ENCODE results near the gene SLC10A7. TPM values are rescaled to one million over a fixed set of nuclear protein-coding genes. Genes with fewer than 3 reads are reported as not detected.

SLC10A7 gene
- total RNA-seq, 4 donors from 2014 or later = 12.9 to 28.1 (median 19.5) TPM

GRCh38 chr4:146299607-146300006 is 222.1 kb downstream of the SLC10A7 start:
- DNase-seq = no peak
- no peaks in the 10 kb centered on the region for H3K36me3 ChIP-seq
- no peaks in the 10 kb centered on the region for H3K9me3 ChIP-seq
- no peaks in the 10 kb centered on the region for H3K4me1 ChIP-seq
- no peaks in the 10 kb centered on the region for H3K27me3 ChIP-seq
- H3K27ac ChIP-seq = no peak overlapping the region
- TF ChIP-seq CTCF (IDR thresholded peaks at IDR 0.05) (no peak), POLR2A (IDR thresholded peaks at IDR 0.05) (no peak)
- H3K4me3 ChIP-seq = no peak overlapping the region

GRCh38 chr4:146294776-146295175 is 227.0 kb downstream of the SLC10A7 start:
- no peaks in the 10 kb centered on the region for H3K9me3 ChIP-seq
- no peaks in the 10 kb centered on the region for H3K27me3 ChIP-seq
- no peak overlapping the region for H3K27ac ChIP-seq
- no peak overlapping the region for H3K4me3 ChIP-seq
- H3K36me3 ChIP-seq = no peaks in the 10 kb centered on the region
- H3K4me1 ChIP-seq = no peaks in the 10 kb centered on the region
- no peak for TF ChIP-seq POLR2A (IDR thresholded peaks at IDR 0.05)
- TF ChIP-seq CTCF (IDR thresholded peaks at IDR 0.05) = no peak
- no peak for DNase-seq

- DNase-seq = no peak
- no peak overlapping the region for H3K27ac ChIP-seq
- H3K4me3 ChIP-seq = no peak overlapping the region
- no peaks in the 10 kb centered on the region for H3K27me3 ChIP-seq
- TF ChIP-seq CTCF (IDR thresholded peaks at IDR 0.05) (no peak), POLR2A (IDR thresholded peaks at IDR 0.05) (no peak)
- no peaks in the 10 kb centered on the region for H3K36me3 ChIP-seq
- H3K4me1 ChIP-seq = no peaks in the 10 kb centered on the region
- no peaks in the 10 kb centered on the region for H3K9me3 ChIP-seq
Observed at GRCh38 chr4:146292508-146292907, 229.2 kb downstream of the SLC10A7 start.

GRCh38 chr4:146291313-146291712 is 230.4 kb downstream of the SLC10A7 start:
- no peaks in the 10 kb centered on the region for H3K4me1 ChIP-seq
- no peak for DNase-seq
- H3K27ac ChIP-seq = no peak overlapping the region
- no peaks in the 10 kb centered on the region for H3K27me3 ChIP-seq
- H3K4me3 ChIP-seq = no peak overlapping the region
- TF ChIP-seq POLR2A (IDR thresholded peaks at IDR 0.05) = no peak
- TF ChIP-seq CTCF (IDR thresholded peaks at IDR 0.05) = no peak
- H3K9me3 ChIP-seq = no peaks in the 10 kb centered on the region
- no peaks in the 10 kb centered on the region for H3K36me3 ChIP-seq

GRCh38 chr4:146288193-146288592 is 233.5 kb downstream of the SLC10A7 start:
- H3K36me3 ChIP-seq = no peaks in the 10 kb centered on the region
- H3K4me3 ChIP-seq = no peak overlapping the region
- no peaks in the 10 kb centered on the region for H3K27me3 ChIP-seq
- H3K4me1 ChIP-seq = no peaks in the 10 kb centered on the region
- H3K27ac ChIP-seq = no peak overlapping the region
- TF ChIP-seq POLR2A (IDR thresholded peaks at IDR 0.05) = no peak
- no peak for TF ChIP-seq CTCF (IDR thresholded peaks at IDR 0.05)
- no peaks in the 10 kb centered on the region for H3K9me3 ChIP-seq
- no peak for DNase-seq

GRCh38 chr4:146285037-146285436 is 236.7 kb downstream of the SLC10A7 start:
- TF ChIP-seq CTCF (IDR thresholded peaks at IDR 0.05) = no peak
- TF ChIP-seq POLR2A (IDR thresholded peaks at IDR 0.05) = no peak
- H3K9me3 ChIP-seq = no peaks in the 10 kb centered on the region
- no peak for DNase-seq
- H3K27me3 ChIP-seq = no peaks in the 10 kb centered on the region
- H3K36me3 ChIP-seq = no peaks in the 10 kb centered on the region
- no peak overlapping the region for H3K4me3 ChIP-seq
- H3K4me1 ChIP-seq = no peaks in the 10 kb centered on the region
- H3K27ac ChIP-seq = no peak overlapping the region
